HG02623 (cell line): ENCODE measurements around the gene PDE1C.

Experiments used
- ATAC-seq: cut with Tn5 transposase; IDR thresholded peaks from one replicate; pipeline ENCODE4 v1.9.1; 2021; ENCODE audit warnings: moderate library complexity; ENCODE audit not compliant: unreplicated experiment

PDE1C gene

GRCh38 chr7:31953432-31953831 is 116.8 kb downstream of the PDE1C start:
- no peak for ATAC-seq

GRCh38 chr7:31950091-31950755 is 120.0 kb downstream of the PDE1C start:
- ATAC-seq, result no peak

GRCh38 chr7:31948029-31948428 is 122.2 kb downstream of the PDE1C start:
- no peak for ATAC-seq

- ATAC-seq, result no peak
These were observed 130.0 kb downstream of the PDE1C start for GRCh38 chr7:31940167-31940566.

- ATAC-seq, result no peak
These were observed 131.1 kb downstream of the PDE1C start for GRCh38 chr7:31939076-31939475.

- no peak for ATAC-seq
These were observed 131.6 kb downstream of the PDE1C start for GRCh38 chr7:31938650-31939049.

GRCh38 chr7:31937982-31938381 is 132.2 kb downstream of the PDE1C start:
- ATAC-seq, result no peak

- no peak for ATAC-seq
These were observed 134.8 kb downstream of the PDE1C start for GRCh38 chr7:31935124-31936054.

GRCh38 chr7:31934551-31934950 is 135.7 kb downstream of the PDE1C start:
- ATAC-seq, result no peak

- ATAC-seq, result no peak
These were observed 136.7 kb downstream of the PDE1C start for GRCh38 chr7:31933481-31933880.

- ATAC-seq, result no peak
These were observed 143.1 kb downstream of the PDE1C start for GRCh38 chr7:31926991-31927584.

GRCh38 chr7:31925753-31926454 is 144.3 kb downstream of the PDE1C start:
- no peak for ATAC-seq

- no peak for ATAC-seq
These were observed 146.0 kb downstream of the PDE1C start for GRCh38 chr7:31924251-31924650.

- ATAC-seq, result no peak
These were observed 147.4 kb downstream of the PDE1C start for GRCh38 chr7:31922848-31923247.

- no peak for ATAC-seq
These were observed 149.2 kb downstream of the PDE1C start for GRCh38 chr7:31921047-31921446.

GRCh38 chr7:31919678-31920369 is 150.4 kb downstream of the PDE1C start:
- no peak for ATAC-seq

GRCh38 chr7:31918706-31919393 is 151.4 kb downstream of the PDE1C start:
- ATAC-seq, result no peak

GRCh38 chr7:31917256-31917655 is 153.0 kb downstream of the PDE1C start:
- no peak for ATAC-seq

GRCh38 chr7:31910191-31910590 is 160.0 kb downstream of the PDE1C start:
- ATAC-seq, result no peak
